Activated T-helper 9 cell treated with anti-CD3 and anti-CD28 coated beads, Interleukin-2, amount 50 U/mL, for 16 hours (primary cell): ENCODE data around the gene CMTM7.
"Not testable (repeated sequence)": the region's sequence is repeated elsewhere in the genome, so short reads cannot be mapped to it uniquely, and the experiment has no call there.

ENCODE experiments used
- DNase-seq: peaks from one replicate; pipeline ENCODE4 v3.0.0-alpha.2; 2020; ENCODE audit warnings: low read depth

The CMTM7 gene

DNA sequence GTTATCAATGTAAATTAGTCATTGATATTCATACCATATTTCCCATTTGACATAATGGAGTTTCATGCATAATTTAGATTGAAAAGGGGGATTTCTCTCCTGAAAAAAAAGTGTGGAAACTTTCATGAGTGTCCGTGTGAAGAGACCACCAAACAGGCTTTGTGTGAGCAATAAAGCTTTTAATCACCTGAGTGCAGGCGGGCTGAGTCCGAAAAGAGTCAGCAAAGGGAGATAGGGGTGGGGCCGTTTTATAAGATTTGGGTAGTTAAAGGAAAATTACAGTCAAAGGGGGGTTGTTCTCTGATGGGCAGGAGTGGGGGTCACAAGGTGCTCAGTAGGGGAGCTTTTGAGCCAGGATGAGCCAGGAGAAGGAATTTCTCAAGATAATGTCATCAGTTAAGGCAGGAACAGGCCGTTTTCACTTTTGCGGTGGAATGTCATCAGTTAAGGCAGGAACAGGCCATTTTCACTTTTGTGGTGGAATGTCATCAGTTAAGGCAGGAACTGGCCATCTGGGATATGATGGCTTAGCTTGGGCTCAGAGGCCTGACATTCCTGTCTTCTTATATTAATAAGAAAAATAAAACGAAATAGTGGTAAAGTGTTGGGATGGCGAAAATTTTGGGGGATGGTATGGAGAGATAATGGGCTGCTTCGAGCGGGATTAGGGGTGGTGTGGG lies 69.3 kb downstream of the CMTM7 start:
- DNase-seq: not testable (repeated sequence)

DNA sequence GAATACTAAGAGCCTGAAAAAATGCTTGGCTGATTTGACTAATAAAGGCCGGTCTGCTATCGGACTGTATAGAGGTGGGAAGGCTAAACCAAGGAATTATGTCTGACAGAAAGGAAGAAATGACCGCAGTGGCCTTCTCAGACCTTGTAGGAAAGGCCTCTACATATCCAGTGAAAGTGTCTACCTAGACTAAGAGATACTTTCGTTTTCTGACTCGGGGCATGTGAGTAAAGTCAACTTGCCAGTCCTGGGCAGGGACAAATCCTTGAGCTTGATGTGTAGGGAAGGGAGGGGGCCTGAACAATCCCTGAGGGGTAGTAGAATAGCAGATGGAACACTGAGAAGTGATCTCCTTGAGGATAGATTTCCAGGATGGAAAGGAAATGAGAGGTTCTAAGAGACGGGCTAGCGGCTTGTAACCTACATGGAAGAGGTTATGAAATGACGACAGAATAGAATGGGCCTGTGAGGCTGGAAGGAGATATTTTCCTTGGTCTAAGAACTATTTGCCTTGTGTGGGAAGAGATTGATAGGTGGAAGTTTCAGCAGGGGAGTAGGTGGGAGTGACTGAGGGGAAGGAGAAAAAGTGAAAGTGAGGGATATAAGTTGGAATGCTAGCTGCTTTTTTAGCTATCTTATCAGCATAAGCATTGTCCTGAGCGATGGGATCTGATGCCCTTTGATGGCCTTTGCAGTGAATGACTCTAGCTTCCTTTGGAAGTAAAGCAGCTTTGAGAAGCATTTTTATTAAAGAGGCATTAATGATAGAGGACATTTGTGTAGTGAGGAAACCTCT lies 70.7 kb downstream of the CMTM7 start:
- not testable (repeated sequence) for DNase-seq

DNA sequence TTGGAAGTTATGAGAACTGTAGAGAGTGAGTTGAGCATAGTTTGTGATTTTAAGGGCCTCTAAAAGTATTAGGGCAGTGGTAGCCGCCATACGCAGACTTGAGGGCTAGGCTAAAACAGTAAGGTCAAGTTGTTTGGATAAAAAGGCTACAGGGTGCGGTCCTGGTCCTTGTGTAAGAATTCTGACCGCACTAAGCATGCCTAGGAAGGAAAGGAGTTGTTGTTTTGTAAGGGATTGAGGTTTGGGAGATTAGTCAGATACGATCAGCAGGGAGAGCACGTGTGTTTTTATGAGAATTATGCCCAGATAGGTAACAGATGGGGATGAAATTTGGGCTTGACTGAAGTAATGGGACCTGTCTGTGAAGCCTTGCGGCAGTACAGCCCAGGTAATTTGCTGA lies 71.8 kb downstream of the CMTM7 start:
- DNase-seq: not testable (repeated sequence)

DNA sequence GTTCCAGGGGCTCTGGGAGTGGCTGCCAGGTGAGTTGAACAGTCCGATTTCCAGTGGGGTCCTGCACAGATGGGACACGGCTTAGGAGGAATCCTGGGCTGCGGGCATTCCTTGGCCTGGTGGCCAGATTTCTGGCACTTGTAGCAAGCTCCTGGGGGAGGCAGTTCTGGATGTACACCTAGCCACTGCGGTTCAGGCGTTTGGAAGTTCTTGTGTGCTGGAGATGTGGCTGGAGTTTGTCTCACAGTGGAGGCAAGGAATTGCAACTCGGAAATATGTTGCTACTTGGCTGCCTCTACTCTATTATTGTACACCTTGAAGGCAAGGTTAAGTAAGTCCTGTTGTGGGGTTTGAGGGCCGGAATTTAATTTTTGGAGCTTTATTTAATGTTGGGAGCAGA lies 73.1 kb downstream of the CMTM7 start:
- DNase-seq: not testable (repeated sequence)

DNA sequence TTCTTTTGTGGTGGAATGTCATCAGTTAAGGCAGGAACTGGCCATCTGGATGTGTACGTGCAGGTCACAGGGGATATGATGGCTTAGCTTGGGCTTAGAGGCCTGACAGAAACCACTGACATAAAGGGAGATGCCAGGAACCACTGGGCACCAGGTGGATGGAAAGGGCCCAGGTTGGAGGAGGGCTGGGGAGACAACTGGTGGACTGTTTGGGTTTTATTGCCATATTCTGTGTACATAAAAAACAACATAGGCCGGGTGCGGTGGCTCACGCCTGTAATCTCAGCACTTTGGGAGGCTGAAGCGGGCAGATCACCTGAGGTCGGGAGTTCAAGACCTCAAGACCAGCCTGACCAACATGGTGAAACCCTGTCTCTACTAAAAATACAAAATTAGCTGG lies 75.2 kb downstream of the CMTM7 start:
- DNase-seq: not testable (repeated sequence)

DNA sequence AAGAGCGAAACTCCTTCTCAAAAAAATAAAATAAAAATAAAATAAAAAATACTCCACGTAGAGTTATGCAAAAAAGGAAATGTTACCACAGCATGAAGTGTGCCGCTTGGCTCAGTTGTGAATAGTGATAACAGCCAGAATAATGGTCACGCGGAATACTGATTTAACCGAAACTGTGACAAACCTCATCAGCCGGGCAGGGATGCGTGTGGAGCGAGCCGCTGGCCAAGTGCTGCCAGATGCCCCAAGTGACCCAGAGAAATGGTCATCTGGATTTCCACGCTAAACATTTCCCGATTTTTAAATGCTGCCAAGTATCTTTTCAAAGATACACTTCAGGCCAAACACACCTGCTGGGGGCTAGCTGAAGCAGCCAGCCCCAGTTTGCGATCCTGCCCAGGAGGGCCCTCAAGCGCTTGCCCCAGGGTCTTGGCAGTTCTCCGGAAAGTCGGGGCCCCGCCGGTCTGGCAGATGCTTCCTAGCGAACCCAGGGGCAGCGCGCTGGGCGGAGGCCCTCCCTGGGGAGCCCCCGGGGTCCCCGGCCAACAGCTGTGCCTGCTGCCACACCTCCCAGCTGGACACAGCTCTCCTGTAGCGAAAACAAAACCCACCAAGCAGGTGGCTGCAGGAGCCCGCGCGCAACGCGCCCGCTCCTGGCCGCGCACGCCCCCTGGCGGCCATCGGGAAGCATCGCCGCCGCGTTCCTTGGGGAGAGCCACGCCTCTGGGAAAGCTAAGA lies 75.8 kb downstream of the CMTM7 start:
- peak; percentile 63 for DNase-seq

DNA sequence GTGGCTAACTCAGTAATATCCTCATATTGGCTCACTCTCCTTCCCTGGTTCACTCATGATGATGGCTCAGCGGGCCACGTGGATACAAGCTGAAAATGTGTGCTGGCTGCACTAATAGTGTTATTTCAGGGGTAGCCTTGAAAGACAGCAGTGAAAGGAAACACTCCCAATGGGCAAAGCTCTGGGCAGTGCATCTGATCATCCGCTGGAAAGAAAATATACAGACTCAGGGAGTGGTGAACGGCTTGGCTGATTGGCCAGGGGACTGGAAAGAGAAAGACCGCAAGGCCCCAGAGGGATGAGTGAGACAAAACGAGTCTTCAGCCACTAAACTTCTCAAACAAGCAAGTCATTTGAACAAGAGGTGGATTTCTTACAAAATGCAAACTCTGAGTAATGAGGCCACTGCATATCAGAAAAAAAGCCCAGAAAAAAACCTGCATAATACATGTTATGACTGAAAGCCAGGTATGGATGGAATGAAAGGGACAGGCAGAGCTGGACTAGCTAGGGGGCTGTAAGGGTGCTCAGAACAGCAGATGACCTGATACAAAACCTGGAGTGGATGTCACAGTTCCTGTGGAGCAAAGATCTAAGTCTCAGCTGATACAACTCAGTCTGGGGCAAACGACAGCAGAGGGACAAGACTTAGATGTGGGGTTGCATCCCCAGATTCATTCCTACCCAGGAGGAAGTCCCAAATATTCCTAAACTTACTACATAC lies 77.7 kb downstream of the CMTM7 start:
- DNase-seq: no peak

DNA sequence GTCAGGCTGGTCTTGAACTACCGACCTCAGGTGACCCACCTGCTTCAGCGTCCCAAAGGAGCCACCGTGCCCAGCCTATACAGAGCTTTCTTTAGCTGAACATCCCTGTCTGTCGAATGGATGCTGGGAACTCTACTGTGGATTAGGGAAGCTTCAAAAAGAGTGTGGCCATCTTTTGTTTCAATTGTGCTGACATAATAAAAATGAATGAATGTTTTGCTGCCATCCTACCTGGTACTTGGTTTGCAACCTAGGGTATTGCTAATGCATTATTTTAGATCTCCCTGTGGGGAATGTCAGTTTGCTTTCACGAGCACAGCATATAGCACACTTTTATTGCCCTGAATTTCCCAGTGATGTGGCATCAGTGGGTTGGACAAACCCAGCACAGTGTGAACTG lies 78.7 kb downstream of the CMTM7 start:
- DNase-seq: no peak

DNA sequence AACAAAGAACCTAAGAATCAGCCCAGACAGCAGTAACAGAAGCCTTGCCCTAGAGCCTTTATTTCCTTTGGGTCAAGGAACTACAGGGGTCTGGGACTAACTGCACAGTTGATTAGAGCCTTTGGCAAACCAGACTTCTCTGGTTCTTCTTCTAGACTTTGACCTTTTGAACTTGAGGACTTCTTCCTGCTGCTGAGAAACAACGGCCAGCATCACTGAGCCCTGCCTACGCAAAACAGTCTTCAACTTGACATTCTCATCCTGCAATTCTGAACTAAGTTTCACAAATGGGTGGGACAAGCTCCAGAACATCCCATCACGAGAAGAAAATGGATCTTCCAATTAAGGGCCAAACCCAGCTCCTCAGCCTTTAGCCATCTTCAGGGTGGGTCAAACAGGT lies 79.6 kb downstream of the CMTM7 start:
- no peak for DNase-seq

DNA sequence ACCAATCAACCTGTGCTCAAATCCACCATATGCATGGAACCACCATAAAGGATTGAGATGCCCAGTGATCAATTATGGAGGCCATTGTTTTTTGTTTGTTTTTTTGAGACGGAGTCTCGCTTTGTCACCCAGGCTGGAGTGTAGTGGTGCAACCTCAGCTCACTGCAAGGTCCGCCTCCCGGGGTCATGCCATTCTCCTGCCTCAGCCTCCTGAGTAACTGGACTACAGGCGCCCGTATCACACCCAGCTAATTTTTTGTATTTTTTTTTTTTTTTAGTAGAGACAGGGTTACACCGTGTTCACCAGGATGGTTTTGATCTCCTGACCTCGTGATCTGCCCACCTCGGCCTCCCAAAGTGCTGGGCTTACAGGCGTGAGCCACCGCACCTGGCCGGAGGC lies 80.5 kb downstream of the CMTM7 start:
- not testable (repeated sequence) for DNase-seq

DNA sequence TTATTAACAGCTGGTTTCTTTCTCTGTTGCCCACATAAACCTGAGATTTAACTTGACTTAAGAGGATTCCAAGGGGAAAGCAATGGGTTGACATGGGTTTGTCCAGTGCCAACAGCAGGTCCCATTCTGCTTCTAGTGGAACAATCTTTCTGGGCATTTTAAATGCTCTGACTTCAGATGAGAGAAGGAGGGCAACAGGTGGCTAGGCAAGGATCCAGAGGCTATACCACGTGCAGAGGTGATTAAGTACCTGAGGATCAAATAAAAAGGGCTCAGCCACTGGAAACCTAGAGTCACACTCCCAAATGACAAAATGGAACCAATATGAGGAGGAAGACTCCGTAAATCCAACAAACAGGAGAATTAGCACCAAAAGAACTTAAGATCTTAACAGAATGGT lies 82.5 kb downstream of the CMTM7 start:
- DNase-seq: no peak

DNA sequence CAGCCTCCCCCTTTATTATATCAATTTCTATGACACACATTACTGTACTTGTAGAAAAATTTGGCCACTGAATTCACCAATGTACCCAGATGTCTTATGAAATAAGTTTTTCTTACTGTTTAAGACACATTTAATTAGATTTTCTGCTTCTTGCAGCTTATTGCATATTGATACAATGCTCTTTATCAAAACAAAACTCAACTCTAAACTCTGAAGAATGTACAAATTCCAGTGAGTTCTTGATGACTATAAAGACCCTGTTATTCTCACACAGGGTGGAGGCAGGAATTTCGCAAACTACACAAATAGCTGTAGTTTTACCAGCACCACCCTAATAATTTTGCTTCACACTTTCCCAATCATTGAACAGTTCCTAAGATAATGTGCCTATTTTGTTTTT lies 89.0 kb downstream of the CMTM7 start:
- DNase-seq: no peak

DNA sequence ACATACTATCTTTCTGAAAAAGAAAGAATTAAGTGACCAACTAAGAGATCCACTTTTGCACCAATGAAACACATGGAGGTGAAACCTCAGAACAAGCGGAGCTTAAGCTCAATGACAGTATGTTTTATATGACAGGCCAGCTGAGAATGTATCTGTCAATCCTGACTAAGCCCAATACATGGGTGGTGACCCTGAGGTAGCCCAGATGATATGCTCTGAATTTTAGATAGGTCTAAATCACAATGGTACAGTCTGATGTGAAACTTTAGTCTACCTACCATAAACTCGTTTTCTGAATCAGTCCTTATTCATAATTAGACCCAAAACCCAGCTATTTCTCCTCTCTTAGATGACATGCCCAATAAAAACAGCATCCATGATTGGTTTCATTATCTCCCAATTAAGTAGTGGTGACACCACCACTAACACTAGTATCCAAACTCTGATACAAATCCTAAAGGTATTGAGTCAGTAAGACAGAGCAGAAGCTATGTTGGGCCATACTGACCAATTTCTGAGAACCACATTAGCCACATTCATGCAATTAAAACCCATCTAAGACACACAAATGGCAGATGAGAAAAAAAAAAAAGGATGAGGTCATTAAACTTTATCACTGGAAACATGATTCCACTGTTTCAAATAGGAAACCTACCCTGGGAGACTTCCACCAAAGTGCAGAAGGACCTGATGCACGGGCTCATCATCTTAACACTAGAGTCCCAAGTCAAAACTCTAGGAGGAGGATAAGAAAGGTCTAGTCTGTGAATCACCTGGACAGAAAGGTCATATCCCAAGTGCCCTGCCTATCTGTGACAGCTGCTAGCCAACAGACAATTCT lies 90.4 kb downstream of the CMTM7 start:
- no peak for DNase-seq

DNA sequence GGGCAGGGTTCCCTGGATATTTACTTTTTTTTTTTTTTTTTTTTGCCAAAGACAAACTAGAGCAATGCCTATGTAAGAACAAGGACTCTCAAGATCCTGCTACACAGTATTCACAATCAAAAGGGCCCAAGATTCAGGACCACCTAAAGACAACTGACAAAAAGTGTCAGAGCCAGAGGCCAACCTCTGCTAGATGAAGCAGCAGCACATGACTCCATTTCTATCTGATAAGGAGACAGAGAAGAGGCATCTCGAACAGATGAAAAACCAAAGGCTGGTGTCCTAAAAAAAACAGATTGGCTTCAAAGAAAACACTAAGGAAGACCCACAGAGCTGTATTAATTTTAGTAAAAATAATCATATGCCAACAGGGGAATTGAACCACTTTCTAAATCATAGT lies 91.0 kb downstream of the CMTM7 start:
- DNase-seq: no peak

DNA sequence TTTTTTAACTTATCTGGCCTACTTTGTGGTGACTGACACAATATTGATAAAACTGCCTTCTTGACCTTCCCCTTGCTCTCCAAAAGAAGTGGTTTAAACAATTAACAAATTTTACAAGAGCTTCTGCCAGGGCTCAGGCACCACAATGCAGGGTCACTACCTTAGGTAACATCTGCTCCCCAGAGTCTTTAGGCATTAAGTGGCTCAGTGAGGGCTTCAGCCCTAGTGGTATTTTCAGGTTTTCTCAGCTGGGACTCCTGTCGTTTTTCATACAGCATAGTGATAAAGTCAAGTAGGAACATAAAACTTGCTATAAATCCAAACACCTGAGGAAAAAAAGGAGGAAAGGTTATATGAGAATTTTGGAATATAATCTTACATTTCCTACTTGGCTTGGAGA lies 92.1 kb downstream of the CMTM7 start:
- DNase-seq: no peak

DNA sequence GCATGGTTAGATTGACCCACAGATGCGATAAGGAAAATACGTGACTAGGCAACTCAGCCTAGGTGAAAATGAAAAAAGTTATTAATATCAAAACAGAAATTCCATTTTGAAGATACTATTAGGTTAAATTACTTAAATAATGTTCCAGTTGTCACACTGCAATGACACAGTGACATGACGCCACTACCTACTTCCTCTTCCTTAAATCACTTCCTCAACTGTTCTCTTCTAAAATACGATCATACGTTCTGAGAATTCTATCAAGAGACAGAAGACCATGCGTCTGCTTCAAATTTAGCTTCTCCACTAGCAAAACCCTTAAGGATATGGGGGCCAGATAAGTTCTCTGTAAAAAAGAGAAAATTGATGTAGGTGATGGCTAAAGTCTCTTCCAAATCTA lies 92.8 kb downstream of the CMTM7 start:
- DNase-seq: no peak

DNA sequence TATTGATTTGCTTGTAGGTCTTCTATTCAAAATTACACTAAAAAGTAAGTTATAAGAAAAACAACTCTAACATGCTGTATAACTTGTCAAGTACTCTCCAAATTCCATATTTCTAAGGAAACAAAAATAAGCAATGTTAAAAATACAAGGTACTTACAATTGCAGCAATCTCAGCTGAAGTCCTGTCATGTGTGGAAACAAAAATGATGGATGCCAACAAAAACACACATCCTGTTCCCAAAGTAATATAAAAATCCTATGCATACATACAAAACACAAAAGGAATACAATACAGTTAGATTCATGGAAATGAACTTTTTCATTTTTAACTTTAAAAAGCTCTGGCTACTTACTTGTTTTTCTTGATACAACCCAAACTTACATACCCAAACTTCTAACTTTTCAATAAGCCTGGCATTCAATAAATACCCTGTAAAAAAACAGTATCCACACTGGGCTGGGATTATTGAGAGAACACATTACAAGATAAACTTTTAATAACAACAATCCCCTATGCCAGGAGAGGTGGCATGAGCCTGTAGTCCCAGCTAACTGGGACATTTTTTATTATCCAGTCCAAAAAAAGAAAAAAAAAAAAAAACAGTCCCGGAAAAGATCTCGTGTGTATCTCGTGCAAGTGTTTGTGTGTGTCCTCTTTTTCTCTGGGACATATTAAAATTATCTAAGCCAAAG lies 96.3 kb downstream of the CMTM7 start:
- DNase-seq: no peak

DNA sequence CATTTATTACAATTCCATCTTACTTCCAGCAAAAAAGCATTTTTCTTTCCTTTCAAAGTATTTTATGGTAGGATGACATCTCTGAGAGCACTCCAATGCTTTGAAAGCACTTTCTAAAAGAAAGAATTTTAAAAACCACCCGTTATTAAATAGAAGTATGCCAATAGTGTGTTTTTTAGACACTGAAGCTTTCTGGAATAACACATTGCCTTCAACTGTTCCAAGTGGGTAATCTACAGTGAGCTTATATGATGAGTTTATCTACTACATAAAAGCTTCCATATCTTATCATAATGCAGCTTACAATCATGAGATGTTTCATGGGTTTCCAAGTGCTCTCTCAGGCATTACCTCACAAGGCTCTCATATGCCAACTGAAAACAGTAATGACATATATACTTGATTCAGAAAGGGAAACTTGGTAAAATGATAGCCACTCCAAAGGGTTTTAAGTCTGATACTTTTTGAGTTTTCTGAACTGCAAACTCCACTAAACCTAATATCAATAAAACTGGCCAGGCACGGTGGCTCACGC lies 96.9 kb downstream of the CMTM7 start:
- no peak for DNase-seq

DNA sequence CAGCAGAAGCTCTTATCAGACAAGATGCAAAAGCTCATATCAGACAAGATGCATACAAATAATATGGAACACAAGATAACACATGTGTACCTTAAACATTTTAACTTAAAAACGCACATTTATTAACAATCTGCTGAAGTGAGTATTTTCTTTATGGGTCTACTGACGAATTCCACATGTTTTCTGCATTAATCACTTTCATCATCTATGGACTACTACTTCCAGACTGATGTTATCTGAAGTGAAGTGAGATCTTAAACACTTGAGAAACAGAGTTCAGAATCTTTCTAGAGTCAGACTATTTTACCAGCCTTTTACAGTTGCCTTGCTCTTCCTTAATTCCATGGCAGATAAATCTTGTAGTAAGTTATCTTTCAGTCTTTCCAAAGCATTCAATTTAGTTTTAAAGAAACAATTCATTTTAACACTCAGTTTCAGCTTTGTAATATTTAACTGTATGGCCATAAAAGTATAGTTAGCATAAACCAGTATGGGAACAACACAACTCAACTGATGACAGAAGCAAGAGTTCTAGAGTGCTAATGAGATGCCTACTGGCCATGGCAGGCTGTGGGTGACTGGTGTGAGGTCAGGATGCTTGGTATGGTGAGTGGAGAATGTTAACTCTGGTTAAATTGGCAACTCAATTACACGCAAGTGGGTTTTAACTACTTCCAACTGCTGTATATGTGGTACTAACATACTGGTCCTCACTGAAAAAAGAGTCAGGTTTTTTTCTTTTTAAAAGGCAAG lies 101.2 kb downstream of the CMTM7 start:
- no peak for DNase-seq
